Measurements from ENCODE around the gene HS3ST4. TPM values are rescaled to one million over a fixed set of nuclear protein-coding genes. Genes with fewer than 3 reads are reported as not detected.

Gene HS3ST4
- total and polyA plus RNA-seq, 10 of the 15 experiments (the other 5 are each of a cell fraction or from before 2014, with no cell fraction given) = 0.05 TPM; not detected in 9

DNA sequence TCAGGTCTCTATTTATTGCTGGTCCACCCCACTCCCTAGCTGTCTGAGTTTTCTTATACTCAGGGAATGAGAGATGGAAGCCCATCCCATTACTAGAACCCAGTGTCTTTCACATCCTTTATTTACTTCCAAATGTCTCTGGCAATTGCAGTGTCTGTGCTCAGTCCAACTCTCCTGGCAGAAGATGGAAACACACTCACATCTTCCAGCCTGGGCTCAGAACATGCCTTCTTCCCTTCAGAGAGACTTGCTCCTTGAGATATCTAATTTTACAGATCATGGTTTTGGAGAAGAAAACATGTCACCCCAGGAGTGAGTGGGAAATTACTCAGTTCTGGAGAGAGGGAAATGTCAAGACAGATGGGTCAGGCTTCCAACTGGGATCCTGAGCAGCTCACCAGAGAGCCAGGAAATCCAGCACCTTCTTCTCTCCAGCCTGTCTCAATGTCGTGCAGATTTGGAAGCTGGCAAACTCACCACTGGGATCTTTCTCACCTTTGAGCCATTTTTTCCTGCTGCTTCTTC, 494.4 kb downstream of the HS3ST4 start:
- Histone ChIP-seq H3K36me3 (ENCODE audit: control insufficient read depth in 2 of 2, insufficient read depth in 2 of 2, low read length in 1 of 2) (no peaks in the 10 kb centered on the region), H3K9ac (ENCODE audit: control insufficient read depth, insufficient read depth, low read length) (no peak overlapping the region), H3K4me3 (no peak overlapping the region), H4K20me1 (ENCODE audit: control insufficient read depth, insufficient read depth) (no peaks in the 10 kb centered on the region), H3K79me2 (ENCODE audit: control insufficient read depth, insufficient read depth, low read length) (no peaks in the 10 kb centered on the region), H3K4me2 (ENCODE audit: control insufficient read depth, insufficient read depth) (no peak overlapping the region), H3K4me1 (ENCODE audit: control insufficient read depth, insufficient read depth, low read length) (no peaks in the 10 kb centered on the region), H3K9me3 (replicated peaks; ENCODE audit: control insufficient read depth, insufficient read depth, low read length) (no peaks in the 10 kb centered on the region), H3K27me3 (replicated peaks in 1 of 2; ENCODE audit: control insufficient read depth in 2 of 2, insufficient read depth in 2 of 2, low read length in 1 of 2) (no peaks in the 10 kb centered on the region), H3K27ac (ENCODE audit: control insufficient read depth, insufficient read depth) (no peak overlapping the region), H2AFZ (ENCODE audit: control insufficient read depth, low read depth, low read length) (no peak overlapping the region)
- in situ Hi-C loops (cut with MboI) (no loop called here), intact Hi-C loops (cut with micrococcal nuclease; ENCODE audit: unreplicated experiment) (no loop called here)
- RAD21 ChIA-PET (ENCODE audit: unreplicated experiment) = no interaction called here
- BruUV-seq (replicated peaks) = no TSS peak
- POLR2A ChIA-PET = no interaction called here
- ATAC-seq (no peak), DNase-seq (ENCODE audit: low read depth, low spot score) (no peak), FAIRE-seq (no peak)
- WGBS (ENCODE audit: insufficient coverage, insufficient replicate concordance, low lambda C conversion rate, missing lambda C conversion rate) = 0% methylated on average over 1 of the region's 1 CpG
- SMC1A ChIA-PET (ENCODE audit: uncharacterized antibody, unreplicated experiment) = no interaction called here
- CTCF ChIA-PET = no interaction called here
- TF ChIP-seq ATF7 (IDR thresholded peaks at IDR 0.05; ENCODE audit: low read depth) (no peak), FOXM1 (IDR thresholded peaks at IDR 0.05; ENCODE audit: low read depth, low read length) (no peak), BRCA1 (IDR thresholded peaks at IDR 0.05; ENCODE audit: low read depth, low read length) (no peak), RCOR1 (conservative IDR thresholded peaks at IDR 0.05; ENCODE audit: low read depth, low read length) (no peak), MEF2A (IDR thresholded peaks at IDR 0.05; ENCODE audit: insufficient read depth, low read depth, low read length) (no peak), CREM (IDR thresholded peaks at IDR 0.05; ENCODE audit: low read depth) (no peak), SIN3A (IDR thresholded peaks at IDR 0.05; ENCODE audit: low read depth, low read length) (no peak), USF2 (IDR thresholded peaks at IDR 0.05; ENCODE audit: borderline replicate concordance, low read depth, low read length) (no peak), SRF (IDR thresholded peaks at IDR 0.05; ENCODE audit: low read depth in 2 of 2, low read length in 2 of 2) (no peak), RUNX3 (IDR thresholded peaks at IDR 0.05; ENCODE audit: low read length) (no peak), SMARCA5 (IDR thresholded peaks at IDR 0.05) (no peak), EZH2 (IDR thresholded peaks at IDR 0.05; ENCODE audit: borderline replicate concordance, control insufficient read depth, low read depth, low read length) (no peak), GABPA (IDR thresholded peaks at IDR 0.05; ENCODE audit: low read depth) (no peak), ATF3 (IDR thresholded peaks at IDR 0.05; ENCODE audit: borderline replicate concordance, extremely low read depth, low read depth, low read length) (no peak), YY1 (IDR thresholded peaks at IDR 0.05; ENCODE audit: low read depth, low read length) (no peak), PML (IDR thresholded peaks at IDR 0.05; ENCODE audit: low read length) (no peak)
- TF ChIP-seq, protein P1, sequence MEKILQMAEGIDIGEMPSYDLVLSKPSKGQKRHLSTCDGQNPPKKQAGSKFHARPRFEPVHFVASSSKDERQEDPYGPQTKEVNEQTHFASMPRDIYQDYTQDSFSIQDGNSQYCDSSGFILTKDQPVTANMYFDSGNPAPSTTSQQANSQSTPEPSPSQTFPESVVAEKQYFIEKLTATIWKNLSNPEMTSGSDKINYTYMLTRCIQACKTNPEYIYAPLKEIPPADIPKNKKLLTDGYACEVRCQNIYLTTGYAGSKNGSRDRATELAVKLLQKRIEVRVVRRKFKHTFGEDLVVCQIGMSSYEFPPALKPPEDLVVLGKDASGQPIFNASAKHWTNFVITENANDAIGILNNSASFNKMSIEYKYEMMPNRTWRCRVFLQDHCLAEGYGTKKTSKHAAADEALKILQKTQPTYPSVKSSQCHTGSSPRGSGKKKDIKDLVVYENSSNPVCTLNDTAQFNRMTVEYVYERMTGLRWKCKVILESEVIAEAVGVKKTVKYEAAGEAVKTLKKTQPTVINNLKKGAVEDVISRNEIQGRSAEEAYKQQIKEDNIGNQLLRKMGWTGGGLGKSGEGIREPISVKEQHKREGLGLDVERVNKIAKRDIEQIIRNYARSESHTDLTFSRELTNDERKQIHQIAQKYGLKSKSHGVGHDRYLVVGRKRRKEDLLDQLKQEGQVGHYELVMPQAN (conservative IDR thresholded peaks at IDR 0.05) = no peak
- TF ChIP-seq, protein P2, sequence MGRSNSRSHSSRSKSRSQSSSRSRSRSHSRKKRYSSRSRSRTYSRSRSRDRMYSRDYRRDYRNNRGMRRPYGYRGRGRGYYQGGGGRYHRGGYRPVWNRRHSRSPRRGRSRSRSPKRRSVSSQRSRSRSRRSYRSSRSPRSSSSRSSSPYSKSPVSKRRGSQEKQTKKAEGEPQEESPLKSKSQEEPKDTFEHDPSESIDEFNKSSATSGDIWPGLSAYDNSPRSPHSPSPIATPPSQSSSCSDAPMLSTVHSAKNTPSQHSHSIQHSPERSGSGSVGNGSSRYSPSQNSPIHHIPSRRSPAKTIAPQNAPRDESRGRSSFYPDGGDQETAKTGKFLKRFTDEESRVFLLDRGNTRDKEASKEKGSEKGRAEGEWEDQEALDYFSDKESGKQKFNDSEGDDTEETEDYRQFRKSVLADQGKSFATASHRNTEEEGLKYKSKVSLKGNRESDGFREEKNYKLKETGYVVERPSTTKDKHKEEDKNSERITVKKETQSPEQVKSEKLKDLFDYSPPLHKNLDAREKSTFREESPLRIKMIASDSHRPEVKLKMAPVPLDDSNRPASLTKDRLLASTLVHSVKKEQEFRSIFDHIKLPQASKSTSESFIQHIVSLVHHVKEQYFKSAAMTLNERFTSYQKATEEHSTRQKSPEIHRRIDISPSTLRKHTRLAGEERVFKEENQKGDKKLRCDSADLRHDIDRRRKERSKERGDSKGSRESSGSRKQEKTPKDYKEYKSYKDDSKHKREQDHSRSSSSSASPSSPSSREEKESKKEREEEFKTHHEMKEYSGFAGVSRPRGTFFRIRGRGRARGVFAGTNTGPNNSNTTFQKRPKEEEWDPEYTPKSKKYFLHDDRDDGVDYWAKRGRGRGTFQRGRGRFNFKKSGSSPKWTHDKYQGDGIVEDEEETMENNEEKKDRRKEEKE (IDR thresholded peaks at IDR 0.05) = no peak
- TF ChIP-seq, protein P3, sequence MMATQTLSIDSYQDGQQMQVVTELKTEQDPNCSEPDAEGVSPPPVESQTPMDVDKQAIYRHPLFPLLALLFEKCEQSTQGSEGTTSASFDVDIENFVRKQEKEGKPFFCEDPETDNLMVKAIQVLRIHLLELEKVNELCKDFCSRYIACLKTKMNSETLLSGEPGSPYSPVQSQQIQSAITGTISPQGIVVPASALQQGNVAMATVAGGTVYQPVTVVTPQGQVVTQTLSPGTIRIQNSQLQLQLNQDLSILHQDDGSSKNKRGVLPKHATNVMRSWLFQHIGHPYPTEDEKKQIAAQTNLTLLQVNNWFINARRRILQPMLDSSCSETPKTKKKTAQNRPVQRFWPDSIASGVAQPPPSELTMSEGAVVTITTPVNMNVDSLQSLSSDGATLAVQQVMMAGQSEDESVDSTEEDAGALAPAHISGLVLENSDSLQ (IDR thresholded peaks at IDR 0.05) = no peak

All from GM12878 (cell line).